SK-MEL-5 (cell line): ENCODE data around the gene HNRNPU. TPM values are rescaled to one million over a fixed set of nuclear protein-coding genes. Genes with fewer than 3 reads are reported as not detected.

Experiments used
- DNase-seq: peaks from one replicate; pipeline ENCODE4 v3.0.0-alpha.2; 2016; ENCODE audit warnings: low read depth, low spot score
- in situ Hi-C: cut with HindIII; loops from 2 replicates; pipeline ENCODE4 v1.10.0; 2016; ENCODE audit warnings: low sequenced_read_pairs, high pct_unique_total_duplicates, low pct_unique_long_range_greater_than_20kb
- total RNA-seq: library from RNA; depleted of rRNA; stranded (reverse); fragments of >200 nt; shearing (Covaris generic); gene quantifications from 2 replicates; pipeline ENCODE4 v1.2.3, GENCODE V29; 2014

HNRNPU gene
- total RNA-seq, 1 experiment from 2014 or later = 221 TPM

- DNase-seq = no peak
- in situ Hi-C loops = loop anchor here (25.0 kb wide), 1 partner anchor 188 kb away; no protein-coding TSS in a partner anchor
These were observed 15.0 kb downstream of the HNRNPU start for GRCh38 chr1:244849189-244849866.

DNA sequence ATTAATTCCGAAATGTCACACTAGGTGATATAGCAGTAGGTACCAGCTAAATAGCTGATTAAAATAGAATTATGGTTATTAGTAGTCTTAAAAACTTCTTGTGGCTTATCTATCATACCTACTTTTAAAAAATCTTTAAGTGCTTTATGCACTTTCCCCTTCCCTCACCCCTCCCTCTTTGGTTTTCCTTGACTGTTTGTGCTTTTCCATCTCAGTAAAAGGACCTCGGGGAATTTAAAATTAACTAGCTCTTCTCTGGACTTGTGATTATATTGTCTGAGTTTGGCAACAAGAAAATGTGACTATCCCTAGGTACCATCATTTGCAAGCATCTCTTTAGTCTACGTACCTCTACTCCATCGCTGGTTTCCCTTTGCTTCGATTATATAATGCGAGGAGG lies 17.7 kb downstream of the HNRNPU start:
- in situ Hi-C loops = loop anchor here (25.0 kb wide), 1 partner anchor 191 kb away; no protein-coding TSS in a partner anchor
- DNase-seq = no peak

GRCh38 chr1:244844155-244845121 lies 19.9 kb downstream of the HNRNPU start:
- in situ Hi-C loops = loop anchor here (25.0 kb wide), 1 partner anchor 193 kb away; no protein-coding TSS in a partner anchor
- DNase-seq = no peak

GRCh38 chr1:244843148-244843978 lies 21.0 kb downstream of the HNRNPU start:
- in situ Hi-C loops = loop anchor here (25.0 kb wide), 1 partner anchor 194 kb away; no protein-coding TSS in a partner anchor
- DNase-seq = no peak

- DNase-seq = no peak
- in situ Hi-C loops = loop anchor here (25.0 kb wide), 1 partner anchor 196 kb away; no protein-coding TSS in a partner anchor
These were observed 22.9 kb downstream of the HNRNPU start for GRCh38 chr1:244841273-244841927.

DNA sequence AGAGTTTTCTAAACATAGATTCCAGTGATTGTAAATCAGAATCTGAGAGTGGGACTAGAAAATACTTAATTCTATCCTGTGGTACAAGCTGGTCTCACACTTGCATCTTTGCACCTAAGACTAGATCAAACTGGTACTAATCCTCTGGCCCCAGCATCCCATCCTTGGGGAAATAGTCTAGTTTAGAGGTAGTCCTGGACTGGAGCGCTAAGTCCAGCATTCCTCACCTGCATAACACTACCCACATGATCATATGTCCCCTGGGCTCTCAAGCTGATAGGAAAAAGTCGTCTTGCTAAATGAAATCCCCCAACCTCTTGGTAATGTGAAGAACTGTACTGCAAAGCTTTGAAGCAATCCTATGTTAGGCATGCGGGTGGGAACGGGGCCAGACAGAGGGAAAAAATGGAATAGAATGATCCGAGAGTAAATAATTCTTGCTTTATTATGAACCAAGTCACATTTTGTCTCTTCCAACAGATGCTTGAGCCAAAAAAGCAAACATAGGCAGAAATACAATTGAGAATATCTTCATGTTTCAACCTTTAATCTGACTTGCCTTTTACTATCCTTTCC lies 24.0 kb downstream of the HNRNPU start:
- in situ Hi-C loops = loop anchor here (25.0 kb wide), 1 partner anchor 197 kb away; no protein-coding TSS in a partner anchor
- no peak for DNase-seq

GRCh38 chr1:244839656-244840055 lies 24.7 kb downstream of the HNRNPU start:
- in situ Hi-C loops = loop anchor here (25.0 kb wide), 1 partner anchor 198 kb away; no protein-coding TSS in a partner anchor
- DNase-seq = no peak

GRCh38 chr1:244837597-244838258 lies 26.6 kb downstream of the HNRNPU start:
- in situ Hi-C loops = loop anchor here (25.0 kb wide), 1 partner anchor 200 kb away; no protein-coding TSS in a partner anchor
- DNase-seq = peak; percentile 36

DNA sequence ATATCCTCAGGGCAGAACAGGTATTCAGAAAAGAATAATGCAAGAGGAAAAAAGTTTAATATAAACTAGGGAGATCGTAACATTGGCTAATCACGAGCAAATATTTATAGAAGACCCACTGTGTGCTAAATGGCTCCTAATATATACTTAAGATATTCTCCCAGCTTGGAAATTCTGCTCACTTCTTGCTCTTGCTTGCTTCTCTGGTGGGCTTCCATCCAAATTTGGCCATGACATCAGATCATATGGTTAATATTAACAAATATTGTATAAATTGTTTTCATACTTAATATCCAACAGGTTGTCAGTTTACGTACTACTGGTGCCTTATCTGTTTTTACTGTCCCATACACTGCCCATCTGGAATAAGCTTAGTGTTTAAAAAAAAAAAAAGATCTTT lies 27.8 kb downstream of the HNRNPU start:
- no peak for DNase-seq

DNA sequence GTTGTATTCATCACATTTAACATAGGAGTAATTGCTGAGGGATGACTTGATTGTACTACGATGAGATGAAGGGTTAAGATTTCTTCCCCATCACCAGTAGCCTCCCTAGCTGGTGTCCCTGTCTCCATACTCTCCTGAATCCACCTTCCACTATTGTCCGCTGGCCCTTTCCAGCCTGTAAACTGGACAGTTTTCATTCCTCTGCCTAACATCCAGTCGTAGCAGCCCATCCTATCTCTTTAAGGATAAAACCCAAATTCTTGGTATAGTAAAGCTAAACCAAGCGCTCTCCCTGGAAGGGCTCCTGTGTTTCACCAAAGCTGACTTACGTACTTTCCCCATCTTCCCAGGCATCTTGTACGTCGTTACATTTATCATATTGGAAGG lies 28.2 kb downstream of the HNRNPU start:
- in situ Hi-C loops = loop anchor here (25.0 kb wide), 1 partner anchor 201 kb away; no protein-coding TSS in a partner anchor
- DNase-seq = peak; percentile 27

More for the DNA sequence above, 27.8 kb downstream of the HNRNPU start:
- in situ Hi-C loops = loop anchor here (25.0 kb wide), 1 partner anchor 201 kb away; no protein-coding TSS in a partner anchor

- peak; percentile 89 for DNase-seq
- in situ Hi-C loops = loop anchor here (25.0 kb wide), 1 partner anchor 202 kb away; no protein-coding TSS in a partner anchor
These were observed 28.8 kb downstream of the HNRNPU start, which contains the start of gene COX20 for GRCh38 chr1:244835276-244836134. COX20 (plus strand) TSS chr1:244835658; CDS start chr1:244835715, 57 bp downstream.

GRCh38 chr1:244834543-244835275 lies 29.6 kb downstream of the HNRNPU start:
- in situ Hi-C loops = loop anchor here (25.0 kb wide), 1 partner anchor 203 kb away; no protein-coding TSS in a partner anchor
- peak; percentile 94 for DNase-seq

DNA sequence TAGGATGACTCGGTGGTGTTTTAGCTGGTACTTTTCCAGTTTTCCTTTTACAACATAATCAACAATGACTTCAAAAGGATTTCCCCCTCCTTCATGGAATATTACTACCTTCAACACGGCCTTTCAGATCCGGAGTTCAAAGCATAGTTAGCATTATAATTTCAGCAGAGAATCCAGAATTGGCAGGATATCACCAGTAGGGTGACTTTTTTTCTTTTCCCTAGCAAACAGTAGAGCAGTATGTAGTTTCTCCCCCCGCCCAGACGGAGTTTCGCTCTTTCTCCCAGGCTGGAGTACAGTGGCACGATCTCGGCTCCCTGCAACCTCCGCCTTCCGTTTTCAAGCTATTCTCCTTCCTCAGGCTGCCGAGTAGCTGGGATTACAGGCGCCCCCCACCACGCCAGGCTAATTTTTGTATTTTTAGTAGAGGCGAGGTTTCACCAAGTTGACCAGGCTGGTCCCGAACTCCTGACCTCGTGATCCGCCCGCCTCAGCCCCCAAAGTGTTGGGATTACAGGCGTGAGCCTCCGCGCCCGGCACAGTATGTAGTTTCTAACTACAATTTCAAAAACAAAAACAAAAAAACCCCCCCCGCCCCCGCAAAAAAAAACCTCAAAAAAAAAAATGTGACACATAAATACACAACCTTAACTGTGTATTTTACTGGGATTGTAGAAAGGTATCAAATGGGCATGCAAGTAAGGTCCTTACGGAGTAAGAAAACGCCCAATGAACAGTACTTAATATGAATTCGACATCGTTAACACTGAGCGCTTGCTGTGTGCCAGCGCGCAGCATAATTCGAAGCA lies 30.4 kb downstream of the HNRNPU start:
- in situ Hi-C loops = loop anchor here (25.0 kb wide), 1 partner anchor 203 kb away; no protein-coding TSS in a partner anchor
- DNase-seq = peak; percentile 83
